HepG2 (cell line): ENCODE results near the gene VEGFB. TPM values are rescaled to one million over a fixed set of nuclear protein-coding genes. Genes with fewer than 3 reads are reported as not detected.

Source experiments
- ARNTL ChIP-seq: sonication (generic); formaldehyde crosslinking; IDR thresholded peaks from 2 replicates; pipeline ENCODE4 v1.4.0; 2020; ENCODE audit warnings: mild to moderate bottlenecking, missing genetic modification reagents
- BORCS8-MEF2B ChIP-seq: sonication (generic); formaldehyde crosslinking; IDR thresholded peaks from 2 replicates; pipeline ENCODE4 v1.8.0; 2022; ENCODE audit warnings: mild to moderate bottlenecking, missing genetic modification reagents
- CCDC6 ChIP-seq: sonication (generic); formaldehyde crosslinking; IDR thresholded peaks from 2 replicates; pipeline ENCODE4 v1.8.1; 2022; ENCODE audit warnings: mild to moderate bottlenecking, missing genetic modification reagents, moderate library complexity
- FOXC1 ChIP-seq: sonication (generic); formaldehyde crosslinking; IDR thresholded peaks from 2 replicates; pipeline ENCODE4 v1.8.0; 2022; ENCODE audit warnings: mild to moderate bottlenecking, missing genetic modification reagents, borderline replicate concordance
- IRX3 ChIP-seq: sonication (generic); formaldehyde crosslinking; IDR thresholded peaks from 2 replicates; pipeline ENCODE4 v1.8.1; 2023; ENCODE audit warnings: mild to moderate bottlenecking, low read depth, missing genetic modification reagents, borderline replicate concordance
- JUND ChIP-seq: sonication (generic); formaldehyde crosslinking; IDR thresholded peaks from 2 replicates; pipeline ENCODE4 v1.8.0; 2022; ENCODE audit warnings: mild to moderate bottlenecking, missing genetic modification reagents
- RXRB ChIP-seq: IDR thresholded peaks from 2 replicates; pipeline ENCODE4 v1.6.1; 2016; ENCODE audit warnings: borderline replicate concordance, missing genetic modification reagents, missing compliant biosample characterization
- STAT5B ChIP-seq: sonication (generic); formaldehyde crosslinking; IDR thresholded peaks from 2 replicates; pipeline ENCODE4 v1.4.0; 2020; ENCODE audit warnings: missing genetic modification reagents
- ZNF17 ChIP-seq: sonication (generic); formaldehyde crosslinking; IDR thresholded peaks from 2 replicates; pipeline ENCODE4 v1.5.0; 2020; ENCODE audit warnings: mild to moderate bottlenecking, missing genetic modification reagents
- ZNF382 ChIP-seq: sonication (generic); formaldehyde crosslinking; IDR thresholded peaks from 2 replicates; pipeline ENCODE4 v1.5.0; 2020; ENCODE audit warnings: missing genetic modification reagents, mild to moderate bottlenecking, borderline replicate concordance
- ZNF460 ChIP-seq: sonication (generic); formaldehyde crosslinking; IDR thresholded peaks from 2 replicates; pipeline ENCODE4 v1.5.1; 2020; ENCODE audit warnings: missing genetic modification reagents, mild to moderate bottlenecking, borderline replicate concordance
- ZNF546 ChIP-seq: sonication (generic); formaldehyde crosslinking; conservative IDR thresholded peaks from 2 replicates; pipeline ENCODE4 v1.8.1; 2023; ENCODE audit warnings: mild to moderate bottlenecking, missing genetic modification reagents
- ZNF607 ChIP-seq: sonication (generic); formaldehyde crosslinking; IDR thresholded peaks from 2 replicates; pipeline ENCODE4 v1.5.1; 2020; ENCODE audit warnings: missing genetic modification reagents, mild to moderate bottlenecking, borderline replicate concordance
- polyA plus RNA-seq, 8 experiments: library from polyadenylated mRNA; depleted of rRNA in 3 of 8; stranded (reverse) in 7 of 8; unstranded in 1 of 8; fragments of >200 nt; fragmentation: Illumina TruSeq in 4 of 8; extraction: Trizol in 4 of 8; gene quantifications; 2 replicates each; pipeline versions ENCODE4 v1.2.1 to v1.2.3, GENCODE V29; 2011 to 2016; ENCODE audit warnings: low read depth in 4 of 8, missing spikeins in 1 of 8, mixed read lengths in 1 of 8; ENCODE audit not compliant: insufficient read depth in 1 of 8
- total RNA-seq, 5 experiments: library from RNA; depleted of rRNA; stranded (reverse); fragments of >200 nt; fragmentation: Illumina TruSeq; extraction: Trizol; gene quantifications; 2 replicates each; pipeline ENCODE4 v1.2.3, GENCODE V29; 2016; ENCODE audit warnings: low read depth in 1 of 5
- TF ChIP-seq, protein P1 (sequence below): sonication (generic); formaldehyde crosslinking; IDR thresholded peaks from 2 replicates; pipeline ENCODE4 v1.4.0; 2020; ENCODE audit warnings: mild to moderate bottlenecking, missing genetic modification reagents, borderline replicate concordance
- TF ChIP-seq, protein P2 (sequence below): sonication (generic); formaldehyde crosslinking; IDR thresholded peaks from 2 replicates; pipeline ENCODE4 v1.4.0; 2020; ENCODE audit warnings: missing genetic modification reagents, borderline replicate concordance
- TF ChIP-seq, protein P3 (sequence below): sonication (generic); formaldehyde crosslinking; IDR thresholded peaks from 2 replicates; pipeline ENCODE4 v1.5.1; 2020; ENCODE audit warnings: missing genetic modification reagents, mild to moderate bottlenecking, borderline replicate concordance

Gene VEGFB
- total and polyA plus RNA-seq, 2 of the 13 experiments (the other 11 are each of a cell fraction or from before 2014, with no cell fraction given), result 9.0 to 11.3 TPM

DNA sequence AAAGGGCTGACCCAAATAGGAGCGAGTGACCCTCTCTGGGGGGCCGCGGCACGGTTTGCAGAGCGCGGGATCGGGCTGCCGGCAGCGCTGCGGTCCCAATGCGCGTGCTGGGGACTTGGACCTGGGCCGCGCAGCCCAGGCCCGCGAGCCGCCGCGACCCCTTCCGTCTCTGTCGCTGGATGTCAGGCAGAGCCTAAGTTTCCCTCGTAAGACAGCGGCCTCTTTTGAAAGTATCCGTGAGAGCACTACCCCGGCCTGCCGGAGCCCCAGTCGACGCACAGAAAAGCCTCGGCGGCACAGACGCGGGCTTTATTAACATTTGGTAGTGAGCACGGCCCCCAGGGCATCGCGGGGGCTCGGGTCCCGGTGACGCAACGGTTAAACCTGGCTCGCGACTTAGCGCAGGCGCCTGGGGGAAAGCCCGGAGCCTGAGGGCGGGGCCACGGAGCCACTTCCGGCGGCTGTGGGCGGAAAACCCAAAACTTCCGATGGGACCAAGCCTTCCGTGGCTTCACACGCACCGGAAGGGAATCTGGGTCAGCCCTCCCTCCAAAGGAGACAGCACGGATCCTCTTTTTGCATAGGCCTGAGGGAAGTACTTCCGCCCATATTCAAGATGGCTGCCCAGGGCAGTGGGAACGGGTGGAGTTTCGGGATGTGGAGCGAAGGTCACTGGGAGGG, 35.3 kb downstream of the VEGFB start (continued):
- TF ChIP-seq, protein P1, sequence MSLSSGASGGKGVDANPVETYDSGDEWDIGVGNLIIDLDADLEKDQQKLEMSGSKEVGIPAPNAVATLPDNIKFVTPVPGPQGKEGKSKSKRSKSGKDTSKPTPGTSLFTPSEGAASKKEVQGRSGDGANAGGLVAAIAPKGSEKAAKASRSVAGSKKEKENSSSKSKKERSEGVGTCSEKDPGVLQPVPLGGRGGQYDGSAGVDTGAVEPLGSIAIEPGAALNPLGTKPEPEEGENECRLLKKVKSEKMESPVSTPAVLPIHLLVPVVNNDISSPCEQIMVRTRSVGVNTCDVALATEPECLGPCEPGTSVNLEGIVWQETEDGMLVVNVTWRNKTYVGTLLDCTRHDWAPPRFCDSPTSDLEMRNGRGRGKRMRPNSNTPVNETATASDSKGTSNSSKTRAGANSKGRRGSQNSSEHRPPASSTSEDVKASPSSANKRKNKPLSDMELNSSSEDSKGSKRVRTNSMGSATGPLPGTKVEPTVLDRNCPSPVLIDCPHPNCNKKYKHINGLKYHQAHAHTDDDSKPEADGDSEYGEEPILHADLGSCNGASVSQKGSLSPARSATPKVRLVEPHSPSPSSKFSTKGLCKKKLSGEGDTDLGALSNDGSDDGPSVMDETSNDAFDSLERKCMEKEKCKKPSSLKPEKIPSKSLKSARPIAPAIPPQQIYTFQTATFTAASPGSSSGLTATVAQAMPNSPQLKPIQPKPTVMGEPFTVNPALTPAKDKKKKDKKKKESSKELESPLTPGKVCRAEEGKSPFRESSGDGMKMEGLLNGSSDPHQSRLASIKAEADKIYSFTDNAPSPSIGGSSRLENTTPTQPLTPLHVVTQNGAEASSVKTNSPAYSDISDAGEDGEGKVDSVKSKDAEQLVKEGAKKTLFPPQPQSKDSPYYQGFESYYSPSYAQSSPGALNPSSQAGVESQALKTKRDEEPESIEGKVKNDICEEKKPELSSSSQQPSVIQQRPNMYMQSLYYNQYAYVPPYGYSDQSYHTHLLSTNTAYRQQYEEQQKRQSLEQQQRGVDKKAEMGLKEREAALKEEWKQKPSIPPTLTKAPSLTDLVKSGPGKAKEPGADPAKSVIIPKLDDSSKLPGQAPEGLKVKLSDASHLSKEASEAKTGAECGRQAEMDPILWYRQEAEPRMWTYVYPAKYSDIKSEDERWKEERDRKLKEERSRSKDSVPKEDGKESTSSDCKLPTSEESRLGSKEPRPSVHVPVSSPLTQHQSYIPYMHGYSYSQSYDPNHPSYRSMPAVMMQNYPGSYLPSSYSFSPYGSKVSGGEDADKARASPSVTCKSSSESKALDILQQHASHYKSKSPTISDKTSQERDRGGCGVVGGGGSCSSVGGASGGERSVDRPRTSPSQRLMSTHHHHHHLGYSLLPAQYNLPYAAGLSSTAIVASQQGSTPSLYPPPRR (CRISPR knock-in tag), result no peak
- TF ChIP-seq ZNF382 (CRISPR knock-in tag) (no peak), ZNF607 (CRISPR knock-in tag) (no peak; the same call in 1 of the 2 replicates), ARNTL (no peak), FOXC1 (CRISPR knock-in tag) (no peak; the same call in 1 of the 2 replicates), STAT5B (CRISPR knock-in tag) (no peak), BORCS8-MEF2B (CRISPR knock-in tag) (no peak; the same call in 1 of the 2 replicates), ZNF17 (CRISPR knock-in tag) (no peak), JUND (CRISPR knock-in tag) (no peak), ZNF546 (CRISPR knock-in tag) (no peak), ZNF460 (no peak; the same call in 1 of the 2 replicates), CCDC6 (0 out of 2 replicates have a peak, but pooled peaks have one; percentile 7), RXRB (CRISPR knock-in tag) (peak; percentile 93), IRX3 (CRISPR knock-in tag) (no peak)
- TF ChIP-seq, protein P2, sequence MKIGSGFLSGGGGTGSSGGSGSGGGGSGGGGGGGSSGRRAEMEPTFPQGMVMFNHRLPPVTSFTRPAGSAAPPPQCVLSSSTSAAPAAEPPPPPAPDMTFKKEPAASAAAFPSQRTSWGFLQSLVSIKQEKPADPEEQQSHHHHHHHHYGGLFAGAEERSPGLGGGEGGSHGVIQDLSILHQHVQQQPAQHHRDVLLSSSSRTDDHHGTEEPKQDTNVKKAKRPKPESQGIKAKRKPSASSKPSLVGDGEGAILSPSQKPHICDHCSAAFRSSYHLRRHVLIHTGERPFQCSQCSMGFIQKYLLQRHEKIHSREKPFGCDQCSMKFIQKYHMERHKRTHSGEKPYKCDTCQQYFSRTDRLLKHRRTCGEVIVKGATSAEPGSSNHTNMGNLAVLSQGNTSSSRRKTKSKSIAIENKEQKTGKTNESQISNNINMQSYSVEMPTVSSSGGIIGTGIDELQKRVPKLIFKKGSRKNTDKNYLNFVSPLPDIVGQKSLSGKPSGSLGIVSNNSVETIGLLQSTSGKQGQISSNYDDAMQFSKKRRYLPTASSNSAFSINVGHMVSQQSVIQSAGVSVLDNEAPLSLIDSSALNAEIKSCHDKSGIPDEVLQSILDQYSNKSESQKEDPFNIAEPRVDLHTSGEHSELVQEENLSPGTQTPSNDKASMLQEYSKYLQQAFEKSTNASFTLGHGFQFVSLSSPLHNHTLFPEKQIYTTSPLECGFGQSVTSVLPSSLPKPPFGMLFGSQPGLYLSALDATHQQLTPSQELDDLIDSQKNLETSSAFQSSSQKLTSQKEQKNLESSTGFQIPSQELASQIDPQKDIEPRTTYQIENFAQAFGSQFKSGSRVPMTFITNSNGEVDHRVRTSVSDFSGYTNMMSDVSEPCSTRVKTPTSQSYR (CRISPR knock-in tag), result no peak
- TF ChIP-seq, protein P3, sequence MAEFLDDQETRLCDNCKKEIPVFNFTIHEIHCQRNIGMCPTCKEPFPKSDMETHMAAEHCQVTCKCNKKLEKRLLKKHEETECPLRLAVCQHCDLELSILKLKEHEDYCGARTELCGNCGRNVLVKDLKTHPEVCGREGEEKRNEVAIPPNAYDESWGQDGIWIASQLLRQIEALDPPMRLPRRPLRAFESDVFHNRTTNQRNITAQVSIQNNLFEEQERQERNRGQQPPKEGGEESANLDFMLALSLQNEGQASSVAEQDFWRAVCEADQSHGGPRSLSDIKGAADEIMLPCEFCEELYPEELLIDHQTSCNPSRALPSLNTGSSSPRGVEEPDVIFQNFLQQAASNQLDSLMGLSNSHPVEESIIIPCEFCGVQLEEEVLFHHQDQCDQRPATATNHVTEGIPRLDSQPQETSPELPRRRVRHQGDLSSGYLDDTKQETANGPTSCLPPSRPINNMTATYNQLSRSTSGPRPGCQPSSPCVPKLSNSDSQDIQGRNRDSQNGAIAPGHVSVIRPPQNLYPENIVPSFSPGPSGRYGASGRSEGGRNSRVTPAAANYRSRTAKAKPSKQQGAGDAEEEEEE, result no peak; the same call in 1 of the 2 replicates
